ENCODE data around the gene MRPL55. TPM values are rescaled to one million over a fixed set of nuclear protein-coding genes. Genes with fewer than 3 reads are reported as not detected.

The MRPL55 gene
- total RNA-seq, 3 donors from 2014 or later (not counting 1 experiment from before 2014, with no cell fraction given) = 50.0 to 70.6 (median 64.1) TPM

- H3K4me3 ChIP-seq (ENCODE audit: low read length) = no peak overlapping the region
- H3K27ac ChIP-seq (ENCODE audit: low read length) = no peak overlapping the region
- intact Hi-C loops (cut with micrococcal nuclease) = loop anchor here (5.0 kb wide), 1 partner anchor 88 kb away; the partner anchor contains the start of gene IBA57
- H3K27me3 Mint-ChIP-seq (ENCODE audit: low read depth in 2 of 2) = no peaks in the 10 kb centered on the region
- H3K4me1 ChIP-seq (ENCODE audit: control insufficient read depth, insufficient read depth, low read length) = peaks cover 28% of the 10 kb centered on the region
- H3K4me1 Mint-ChIP-seq = peaks cover 16 to 38% of the 10 kb centered on the region in 2 donors
- no peaks in the 10 kb centered on the region for H3K27me3 ChIP-seq (ENCODE audit: control insufficient read depth, insufficient read depth, low read length)
- H3K36me3 Mint-ChIP-seq = no peaks in the 10 kb centered on the region
- DNase-seq = no peak
- no peaks in the 10 kb centered on the region for H3K9me3 Mint-ChIP-seq
- no peak for ATAC-seq
- no peaks in the 10 kb centered on the region for H3K36me3 ChIP-seq (ENCODE audit: control insufficient read depth, insufficient read depth, low read length)
- no peak for TF ChIP-seq CTCF (IDR thresholded peaks at IDR 0.05)
- H3K27ac Mint-ChIP-seq = no peak overlapping the region
- no peaks in the 10 kb centered on the region for H3K9me3 ChIP-seq (ENCODE audit: control insufficient read depth, insufficient read depth, low read length)
- H3K4me3 Mint-ChIP-seq = no peak overlapping the region
- WGBS (ENCODE audit: insufficient coverage) = 97% methylated on average over 7 of the region's 7 CpGs
Observed at GRCh38 chr1:228079601-228080263, 29.4 kb downstream of the MRPL55 start.

DNA sequence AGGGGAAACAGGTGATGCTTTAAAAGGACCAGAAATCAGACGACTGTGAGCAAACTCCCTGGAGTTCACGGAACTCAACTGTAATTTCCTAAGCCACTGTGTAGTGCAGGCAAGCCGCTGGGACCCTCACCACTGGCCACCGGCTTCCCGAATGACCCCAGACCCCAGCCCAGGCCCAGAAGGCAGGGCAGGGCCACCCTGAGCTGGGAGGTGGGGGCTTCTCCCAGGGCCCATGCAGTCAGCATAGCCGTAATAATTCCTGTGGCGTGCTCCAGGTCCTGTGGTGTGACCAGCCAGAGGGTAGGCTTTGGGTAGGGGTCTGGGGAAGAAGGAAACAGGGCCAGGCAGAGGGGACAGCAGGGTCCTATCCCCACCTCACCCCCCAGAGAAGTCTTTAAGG is 30.1 kb downstream of the MRPL55 start:
- Mint-ChIP-seq H3K4me3 (no peak overlapping the region), H3K9me3 (no peaks in the 10 kb centered on the region), H3K27me3 (ENCODE audit: low read depth in 2 of 2) (no peaks in the 10 kb centered on the region), H3K27ac (no peak overlapping the region), H3K36me3 (no peaks in the 10 kb centered on the region), H3K4me1 (peaks cover 9 to 35% of the 10 kb centered on the region in 2 donors)
- Histone ChIP-seq H3K36me3 (ENCODE audit: control insufficient read depth, insufficient read depth, low read length) (no peaks in the 10 kb centered on the region), H3K4me1 (ENCODE audit: control insufficient read depth, insufficient read depth, low read length) (peaks cover 22% of the 10 kb centered on the region), H3K4me3 (ENCODE audit: low read length) (no peak overlapping the region), H3K9me3 (ENCODE audit: control insufficient read depth, insufficient read depth, low read length) (no peaks in the 10 kb centered on the region), H3K27ac (ENCODE audit: low read length) (no peak overlapping the region), H3K27me3 (ENCODE audit: control insufficient read depth, insufficient read depth, low read length) (no peaks in the 10 kb centered on the region)
- DNase-seq (no peak), ATAC-seq (no peak)
- intact Hi-C loops (cut with micrococcal nuclease) = no loop called here
- no peak for TF ChIP-seq CTCF (IDR thresholded peaks at IDR 0.05)
- 96% methylated on average over 6 of the region's 7 CpGs for WGBS (ENCODE audit: insufficient coverage)

GRCh38 chr1:228077565-228078330 is 31.4 kb downstream of the MRPL55 start:
- H3K27me3 Mint-ChIP-seq (ENCODE audit: low read depth in 2 of 2) = no peaks in the 10 kb centered on the region
- no peak overlapping the region for H3K4me3 Mint-ChIP-seq
- no peak overlapping the region for H3K4me3 ChIP-seq (ENCODE audit: low read length)
- no peaks in the 10 kb centered on the region for H3K9me3 Mint-ChIP-seq
- no peak for DNase-seq
- no peaks in the 10 kb centered on the region for H3K27me3 ChIP-seq (ENCODE audit: control insufficient read depth, insufficient read depth, low read length)
- TF ChIP-seq CTCF (IDR thresholded peaks at IDR 0.05) = no peak
- no peak overlapping the region for H3K27ac Mint-ChIP-seq
- peaks cover 12% of the 10 kb centered on the region for H3K4me1 ChIP-seq (ENCODE audit: control insufficient read depth, insufficient read depth, low read length)
- H3K27ac ChIP-seq (ENCODE audit: low read length) = no peak overlapping the region
- H3K36me3 ChIP-seq (ENCODE audit: control insufficient read depth, insufficient read depth, low read length) = no peaks in the 10 kb centered on the region
- ATAC-seq = no peak
- no peaks in the 10 kb centered on the region for H3K9me3 ChIP-seq (ENCODE audit: control insufficient read depth, insufficient read depth, low read length)
- H3K4me1 Mint-ChIP-seq = peaks cover 0 to 27% of the 10 kb centered on the region in 2 donors
- 81% methylated on average over 9 of the region's 10 CpGs for WGBS (ENCODE audit: insufficient coverage)
- intact Hi-C loops (cut with micrococcal nuclease) = no loop called here
- no peaks in the 10 kb centered on the region for H3K36me3 Mint-ChIP-seq

All from natural killer cell (primary cell).